IPS-15b (cell line): ENCODE results near the gene ITGA8.

Source experiments
- H3K27me3 ChIP-seq: one replicate; pipeline ENCODE4 v1.6.1; 2013; ENCODE audit warnings: low read length; ENCODE audit not compliant: control insufficient read depth, insufficient read depth
- H3K36me3 ChIP-seq: one replicate; pipeline ENCODE4 v1.6.1; 2013; ENCODE audit warnings: low read length; ENCODE audit not compliant: control insufficient read depth, insufficient read depth
- H3K4me1 ChIP-seq: one replicate; pipeline ENCODE4 v1.6.1; 2013; ENCODE audit warnings: mild to moderate bottlenecking, low read length; ENCODE audit not compliant: control insufficient read depth, insufficient read depth
- H3K4me3 ChIP-seq: one replicate; pipeline ENCODE4 v1.5.1; 2013; ENCODE audit warnings: low read depth, low read length
- H3K9ac ChIP-seq: one replicate; pipeline ENCODE4 v1.6.1; 2013; ENCODE audit warnings: low read depth, mild to moderate bottlenecking, low read length
- H3K9me3 ChIP-seq: one replicate; pipeline ENCODE4 v1.6.1; 2013; ENCODE audit warnings: mild to moderate bottlenecking, low read length; ENCODE audit not compliant: control insufficient read depth, insufficient read depth

The ITGA8 gene

GRCh38 chr10:15510963-15511362 is 208.8 kb downstream of the ITGA8 start:
- Histone ChIP-seq H3K9me3 (no peaks in the 10 kb centered on the region), H3K27me3 (no peaks in the 10 kb centered on the region), H3K4me1 (no peaks in the 10 kb centered on the region), H3K36me3 (no peaks in the 10 kb centered on the region), H3K9ac (no peak overlapping the region), H3K4me3 (no peak overlapping the region)

GRCh38 chr10:15505329-15505728 is 214.4 kb downstream of the ITGA8 start:
- Histone ChIP-seq H3K27me3 (no peaks in the 10 kb centered on the region), H3K9ac (no peak overlapping the region), H3K9me3 (no peaks in the 10 kb centered on the region), H3K4me3 (no peak overlapping the region), H3K36me3 (no peaks in the 10 kb centered on the region), H3K4me1 (no peaks in the 10 kb centered on the region)

- H3K4me3 ChIP-seq, result no peak overlapping the region
- no peaks in the 10 kb centered on the region for H3K27me3 ChIP-seq
- no peak overlapping the region for H3K9ac ChIP-seq
- H3K4me1 ChIP-seq, result no peaks in the 10 kb centered on the region
- H3K9me3 ChIP-seq, result no peaks in the 10 kb centered on the region
- no peaks in the 10 kb centered on the region for H3K36me3 ChIP-seq
These were observed 215.5 kb downstream of the ITGA8 start for GRCh38 chr10:15504101-15504840.

GRCh38 chr10:15494850-15495506 is 224.7 kb downstream of the ITGA8 start:
- Histone ChIP-seq H3K27me3 (no peaks in the 10 kb centered on the region), H3K4me1 (no peaks in the 10 kb centered on the region), H3K9me3 (no peaks in the 10 kb centered on the region), H3K9ac (no peak overlapping the region), H3K4me3 (no peak overlapping the region), H3K36me3 (no peaks in the 10 kb centered on the region)

GRCh38 chr10:15491856-15492642 is 227.7 kb downstream of the ITGA8 start:
- H3K4me1 ChIP-seq, result no peaks in the 10 kb centered on the region
- H3K27me3 ChIP-seq, result no peaks in the 10 kb centered on the region
- no peaks in the 10 kb centered on the region for H3K36me3 ChIP-seq
- no peaks in the 10 kb centered on the region for H3K9me3 ChIP-seq
- H3K4me3 ChIP-seq, result no peak overlapping the region
- no peak overlapping the region for H3K9ac ChIP-seq

- Histone ChIP-seq H3K4me3 (no peak overlapping the region), H3K27me3 (no peaks in the 10 kb centered on the region), H3K9me3 (no peaks in the 10 kb centered on the region), H3K36me3 (no peaks in the 10 kb centered on the region), H3K4me1 (no peaks in the 10 kb centered on the region), H3K9ac (no peak overlapping the region)
These were observed 230.3 kb downstream of the ITGA8 start for GRCh38 chr10:15489431-15489830.

- H3K4me1 ChIP-seq, result no peaks in the 10 kb centered on the region
- H3K9me3 ChIP-seq, result no peaks in the 10 kb centered on the region
- no peak overlapping the region for H3K4me3 ChIP-seq
- H3K36me3 ChIP-seq, result no peaks in the 10 kb centered on the region
- H3K27me3 ChIP-seq, result peaks cover 3% of the 10 kb centered on the region
- H3K9ac ChIP-seq, result no peak overlapping the region
These were observed 232.3 kb downstream of the ITGA8 start for GRCh38 chr10:15487376-15487775.

- H3K36me3 ChIP-seq, result no peaks in the 10 kb centered on the region
- H3K27me3 ChIP-seq, result peaks cover 4% of the 10 kb centered on the region
- no peaks in the 10 kb centered on the region for H3K9me3 ChIP-seq
- H3K4me3 ChIP-seq, result no peak overlapping the region
- H3K9ac ChIP-seq, result no peak overlapping the region
- no peaks in the 10 kb centered on the region for H3K4me1 ChIP-seq
These were observed 233.3 kb downstream of the ITGA8 start for GRCh38 chr10:15486404-15486803.

GRCh38 chr10:15485684-15486316 is 233.9 kb downstream of the ITGA8 start:
- Histone ChIP-seq H3K4me1 (no peaks in the 10 kb centered on the region), H3K4me3 (no peak overlapping the region), H3K36me3 (no peaks in the 10 kb centered on the region), H3K9me3 (no peaks in the 10 kb centered on the region), H3K9ac (no peak overlapping the region), H3K27me3 (peaks cover 6% of the 10 kb centered on the region)

GRCh38 chr10:15485027-15485426 is 234.7 kb downstream of the ITGA8 start:
- H3K9ac ChIP-seq, result no peak overlapping the region
- no peaks in the 10 kb centered on the region for H3K36me3 ChIP-seq
- peaks cover 8% of the 10 kb centered on the region for H3K27me3 ChIP-seq
- H3K9me3 ChIP-seq, result no peaks in the 10 kb centered on the region
- H3K4me1 ChIP-seq, result no peaks in the 10 kb centered on the region
- no peak overlapping the region for H3K4me3 ChIP-seq

- peaks cover under 1% of the 10 kb centered on the region for H3K4me1 ChIP-seq
- H3K9ac ChIP-seq, result no peak overlapping the region
- no peaks in the 10 kb centered on the region for H3K36me3 ChIP-seq
- H3K9me3 ChIP-seq, result no peaks in the 10 kb centered on the region
- H3K27me3 ChIP-seq, result peaks cover 17% of the 10 kb centered on the region
- H3K4me3 ChIP-seq, result no peak overlapping the region
These were observed 235.6 kb downstream of the ITGA8 start for GRCh38 chr10:15484128-15484527.
